A549 (cell line): ENCODE measurements around the gene LMF1.

Source experiments
- HDAC2 ChIP-seq: fragments of 200-600 bp; sonication (generic); IDR thresholded peaks from 2 replicates; pipeline ENCODE4 v1.6.1; 2016
- TF ChIP-seq, protein P1 (sequence below): fragments of 450-650 bp; IDR thresholded peaks from 2 replicates; pipeline ENCODE4 v1.6.1; 2014; ENCODE audit warnings: antibody characterized with exemption

GRCh38 chr16:920051-920681 lies 50.6 kb downstream of the LMF1 start:
- TF ChIP-seq HDAC2 = no peak
- TF ChIP-seq, protein P1, sequence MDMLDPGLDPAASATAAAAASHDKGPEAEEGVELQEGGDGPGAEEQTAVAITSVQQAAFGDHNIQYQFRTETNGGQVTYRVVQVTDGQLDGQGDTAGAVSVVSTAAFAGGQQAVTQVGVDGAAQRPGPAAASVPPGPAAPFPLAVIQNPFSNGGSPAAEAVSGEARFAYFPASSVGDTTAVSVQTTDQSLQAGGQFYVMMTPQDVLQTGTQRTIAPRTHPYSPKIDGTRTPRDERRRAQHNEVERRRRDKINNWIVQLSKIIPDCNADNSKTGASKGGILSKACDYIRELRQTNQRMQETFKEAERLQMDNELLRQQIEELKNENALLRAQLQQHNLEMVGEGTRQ = no peak
